Left lung (tissue), 10 donors: ENCODE measurements around the gene GJA9. TPM values are rescaled to one million over a fixed set of nuclear protein-coding genes. Genes with fewer than 3 reads are reported as not detected.
"Not testable (repeated sequence)": the region's sequence is repeated elsewhere in the genome, so short reads cannot be mapped to it uniquely, and the experiment has no call there.

ENCODE experiments used
- ATAC-seq: fragments of 200-7000 bp; cut with Tn5 transposase; one replicate; pipeline ENCODE4 v1.9.1; 2020; ENCODE audit warnings: moderate library complexity
- DNase-seq, 4 donors: peaks; one replicate each; pipeline ENCODE4 v3.0.0-alpha.2; 2013 to 2020
- H3K27ac ChIP-seq, 2 donors: fragments of 200-600 bp; sonication (generic) in 1 of 2; one replicate each; pipeline versions ENCODE4 v1.5.0 to v1.8.0; 2020 to 2021
- H3K27me3 ChIP-seq, 2 donors: fragments of 200-600 bp; sonication (generic) in 1 of 2; one replicate each; pipeline versions ENCODE4 v1.5.0 to v1.8.0; 2020 to 2021
- H3K36me3 ChIP-seq, 2 donors: fragments of 200-600 bp; sonication (generic) in 1 of 2; one replicate each; pipeline versions ENCODE4 v1.5.0 to v1.8.0; 2020 to 2021
- H3K4me1 ChIP-seq, 2 donors: fragments of 200-600 bp; one replicate each; pipeline ENCODE4 v1.8.0; 2021
- H3K4me3 ChIP-seq, 2 donors: fragments of 200-600 bp; sonication (generic) in 1 of 2; one replicate each; pipeline versions ENCODE4 v1.5.0 to v1.8.0; 2020 to 2021; ENCODE audit warnings: mild to moderate bottlenecking in 1 of 2
- H3K9me3 ChIP-seq, 2 donors: fragments of 200-600 bp; sonication (generic) in 1 of 2; one replicate each; pipeline versions ENCODE4 v1.5.0 to v1.8.0; 2020 to 2021
- intact Hi-C, 2 donors: fragments of 100-400 bp; cut with DNase I; formaldehyde crosslinking; loops; one replicate each; pipeline versions ENCODE4 v1.11.2 to v1.14.2; 2022
- polyA plus RNA-seq, 6 donors: library from polyadenylated mRNA; unstranded; fragments of 120-200 nt; gene quantifications; one replicate each; pipeline ENCODE4 v1.2.1, GENCODE V29; 2013; ENCODE audit not compliant: insufficient read length in 6 of 6
- total RNA-seq, 2 donors: library from RNA; stranded (reverse); fragmentation: NEBNext Ultra II Directional; extraction: Animal tissue kit (Norgen Biotek cat#: 25700); gene quantifications; one replicate each; pipeline ENCODE4 v1.2.1, GENCODE V29; 2021
- TF ChIP-seq, protein P1 (sequence below), 2 donors: fragments of 200-600 bp; sonication (generic) in 1 of 2; IDR thresholded peaks; one replicate each; pipeline versions ENCODE4 v1.5.0 to v1.8.0; 2021; ENCODE audit warnings: antibody characterized with exemption in 2 of 2
- donor health status: DM: no; HTN: yes; CAD: no.
- donor health status: DM: no; HTN: no; CAD: no.

Gene GJA9
- total and polyA plus RNA-seq, 8 donors, result 0.15 to 0.81 (median 0.41) TPM; not detected in 1

DNA sequence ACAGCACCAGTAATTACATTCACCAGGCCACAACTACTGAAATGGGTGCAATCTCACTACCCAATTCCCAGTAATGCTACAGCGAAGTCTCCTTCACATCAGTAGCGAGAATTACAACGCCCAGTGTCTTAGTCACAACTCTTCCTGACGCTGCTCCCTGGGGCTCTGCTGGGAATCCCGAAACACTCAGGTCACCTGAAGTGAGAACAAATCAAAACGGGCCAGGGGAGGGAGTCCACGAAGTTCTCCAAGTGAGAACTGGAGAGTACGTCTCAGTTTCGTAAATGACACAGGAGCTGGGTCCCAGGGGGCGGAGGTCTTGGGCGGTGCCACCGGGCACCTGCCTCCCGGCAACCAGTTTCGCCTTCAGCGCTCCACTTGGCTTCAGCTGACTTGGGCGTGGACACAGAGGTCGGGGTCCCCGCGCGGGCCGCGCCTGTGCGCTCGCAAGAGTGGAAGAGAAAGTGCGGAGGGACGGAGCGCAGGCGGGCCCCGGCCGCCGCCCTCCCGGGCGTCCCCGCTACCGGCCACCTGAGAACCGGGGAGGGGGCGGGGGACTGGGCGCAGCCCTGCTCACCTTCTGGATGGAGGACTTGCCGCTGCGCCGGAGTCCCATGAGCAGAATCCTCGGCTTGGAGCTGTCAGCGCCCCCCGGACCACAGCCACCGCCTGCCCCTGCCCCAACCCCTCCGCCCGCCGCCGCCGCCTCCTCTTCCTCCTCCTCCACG, 22.4 kb downstream of the GJA9 start:
- TF ChIP-seq, protein P1, sequence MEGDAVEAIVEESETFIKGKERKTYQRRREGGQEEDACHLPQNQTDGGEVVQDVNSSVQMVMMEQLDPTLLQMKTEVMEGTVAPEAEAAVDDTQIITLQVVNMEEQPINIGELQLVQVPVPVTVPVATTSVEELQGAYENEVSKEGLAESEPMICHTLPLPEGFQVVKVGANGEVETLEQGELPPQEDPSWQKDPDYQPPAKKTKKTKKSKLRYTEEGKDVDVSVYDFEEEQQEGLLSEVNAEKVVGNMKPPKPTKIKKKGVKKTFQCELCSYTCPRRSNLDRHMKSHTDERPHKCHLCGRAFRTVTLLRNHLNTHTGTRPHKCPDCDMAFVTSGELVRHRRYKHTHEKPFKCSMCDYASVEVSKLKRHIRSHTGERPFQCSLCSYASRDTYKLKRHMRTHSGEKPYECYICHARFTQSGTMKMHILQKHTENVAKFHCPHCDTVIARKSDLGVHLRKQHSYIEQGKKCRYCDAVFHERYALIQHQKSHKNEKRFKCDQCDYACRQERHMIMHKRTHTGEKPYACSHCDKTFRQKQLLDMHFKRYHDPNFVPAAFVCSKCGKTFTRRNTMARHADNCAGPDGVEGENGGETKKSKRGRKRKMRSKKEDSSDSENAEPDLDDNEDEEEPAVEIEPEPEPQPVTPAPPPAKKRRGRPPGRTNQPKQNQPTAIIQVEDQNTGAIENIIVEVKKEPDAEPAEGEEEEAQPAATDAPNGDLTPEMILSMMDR (IDR thresholded peaks at IDR 0.05), result no peak
- H3K27me3 ChIP-seq, result no peaks in the 10 kb centered on the region
- peaks cover 0 to 40% of the 10 kb centered on the region in 2 donors for H3K36me3 ChIP-seq
- intact Hi-C loops, result no loop called here
- no peaks in the 10 kb centered on the region for H3K9me3 ChIP-seq
- peaks cover 16 to 66% of the 10 kb centered on the region in 2 donors for H3K4me1 ChIP-seq
- ATAC-seq (peak; percentile 64), DNase-seq (peak in 3 of 4 donors; percentile 49 to 90 (median 76))
- H3K27ac ChIP-seq, result peak overlapping the region; percentile 89 to 90
- H3K4me3 ChIP-seq, result peak overlapping the region; percentile 96 to 100

GRCh38 chr1:38852780-38853179, 28.6 kb downstream of the GJA9 start:
- no peak overlapping the region for H3K4me3 ChIP-seq
- no peak for DNase-seq
- no peak overlapping the region for H3K27ac ChIP-seq
- TF ChIP-seq, protein P1 (IDR thresholded peaks at IDR 0.05), result no peak
- H3K4me1 ChIP-seq, result peaks cover 3 to 52% of the 10 kb centered on the region in 2 donors
- H3K27me3 ChIP-seq, result no peaks in the 10 kb centered on the region
- H3K36me3 ChIP-seq, result peaks cover 0 to 75% of the 10 kb centered on the region in 2 donors
- intact Hi-C loops, result no loop called here
- no peaks in the 10 kb centered on the region for H3K9me3 ChIP-seq
- ATAC-seq, result no peak

GRCh38 chr1:38848071-38848470, 33.3 kb downstream of the GJA9 start:
- ATAC-seq, result peak; percentile 30
- no peak overlapping the region for H3K4me3 ChIP-seq
- H3K27me3 ChIP-seq, result no peaks in the 10 kb centered on the region
- TF ChIP-seq, protein P1 (IDR thresholded peaks at IDR 0.05), result no peak
- DNase-seq, result no peak
- H3K9me3 ChIP-seq, result no peaks in the 10 kb centered on the region
- H3K36me3 ChIP-seq, result peaks cover 7 to 82% of the 10 kb centered on the region in 2 donors
- peak overlapping the region in 1 of 2 donors; percentile 43 for H3K27ac ChIP-seq
- intact Hi-C loops, result no loop called here
- H3K4me1 ChIP-seq, result peaks cover 0 to 48% of the 10 kb centered on the region in 2 donors

GRCh38 chr1:38846210-38846609, 35.2 kb downstream of the GJA9 start:
- intact Hi-C loops, result no loop called here
- Histone ChIP-seq H3K36me3 (peaks cover 7 to 91% of the 10 kb centered on the region in 2 donors), H3K27ac (no peak overlapping the region), H3K4me1 (peaks cover 0 to 36% of the 10 kb centered on the region in 2 donors), H3K4me3 (no peak overlapping the region), H3K27me3 (no peaks in the 10 kb centered on the region), H3K9me3 (no peaks in the 10 kb centered on the region)
- ATAC-seq, result no peak
- no peak for DNase-seq
- TF ChIP-seq, protein P1 (IDR thresholded peaks at IDR 0.05), result no peak

GRCh38 chr1:38845088-38845487, 36.3 kb downstream of the GJA9 start:
- H3K4me3 ChIP-seq, ATAC-seq, intact Hi-C loops, H3K27me3 ChIP-seq, H3K9me3 ChIP-seq, H3K27ac ChIP-seq, DNase-seq: not testable (repeated sequence)
- Histone ChIP-seq H3K36me3 (peaks cover 7 to 91% of the 10 kb centered on the region in 2 donors), H3K4me1 (peaks cover 0 to 45% of the 10 kb centered on the region in 2 donors)
